Stimulated activated CD4-positive, alpha-beta T cell treated with anti-CD3 and anti-CD28 coated beads, TNF-alpha, amount 100 ng/mL, for 1 hour (primary cell): ENCODE data around the gene COL4A1.
"Not testable (repeated sequence)": the region's sequence is repeated elsewhere in the genome, so short reads cannot be mapped to it uniquely, and the experiment has no call there.

ENCODE experiments used
- DNase-seq, 3 donors: peaks; one replicate each; pipeline ENCODE4 v3.0.0-alpha.2; 2020; ENCODE audit warnings: low read depth in 3 of 3, low spot score in 1 of 3

The COL4A1 gene

GRCh38 chr13:110324026-110324749 lies 17.2 kb upstream of the COL4A1 start:
- no peak for DNase-seq

- no peak for DNase-seq
Observed at GRCh38 chr13:110323172-110323891, 16.4 kb upstream of the COL4A1 start.

DNA sequence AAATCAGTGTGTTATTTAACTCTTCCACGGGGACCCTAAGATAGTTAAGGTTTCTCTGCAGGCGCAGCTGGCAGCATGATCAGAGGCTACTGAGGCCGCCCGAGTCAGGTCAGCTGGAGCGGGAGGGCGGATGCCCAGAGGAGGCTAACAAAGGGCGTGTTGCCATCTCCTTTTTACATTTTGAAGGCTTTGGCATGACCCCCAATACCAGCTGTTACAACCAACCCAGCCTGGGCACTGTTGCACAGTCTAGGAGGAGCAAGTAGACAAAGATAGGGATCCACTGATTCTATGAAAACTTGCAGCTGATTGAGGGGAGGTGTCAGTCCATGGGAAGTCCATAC lies 15.8 kb upstream of the COL4A1 start:
- DNase-seq, result no peak

- no peak for DNase-seq
Observed at GRCh38 chr13:110322126-110322827, 15.3 kb upstream of the COL4A1 start.

GRCh38 chr13:110321573-110321972 lies 14.6 kb upstream of the COL4A1 start:
- not testable (repeated sequence) for DNase-seq

- DNase-seq, result no peak
Observed at GRCh38 chr13:110320645-110321044, 13.7 kb upstream of the COL4A1 start.

- no peak for DNase-seq
Observed at GRCh38 chr13:110319774-110320509, 13.0 kb upstream of the COL4A1 start.

- DNase-seq, result no peak
Observed at GRCh38 chr13:110319397-110319773, 12.4 kb upstream of the COL4A1 start.

DNA sequence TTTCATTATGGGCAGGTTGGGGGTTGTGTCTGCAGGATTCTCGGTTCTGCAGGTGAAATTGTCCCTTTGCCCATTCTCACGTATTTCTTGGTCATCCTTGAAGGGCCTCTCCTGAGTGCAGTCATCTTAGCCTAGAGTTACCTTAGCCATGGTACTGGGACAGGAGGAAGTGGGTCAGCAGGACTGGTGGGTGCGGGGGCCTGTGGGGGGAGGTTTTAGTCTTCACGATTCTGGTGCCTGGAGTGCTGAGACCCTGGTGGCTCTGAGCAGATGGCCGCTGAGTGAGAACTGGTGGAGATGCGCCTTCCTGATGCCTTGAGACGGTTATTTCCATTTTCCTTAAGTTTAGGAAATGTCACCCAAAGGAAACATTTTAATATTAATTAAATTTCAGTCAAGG lies 12.0 kb upstream of the COL4A1 start:
- no peak for DNase-seq

DNA sequence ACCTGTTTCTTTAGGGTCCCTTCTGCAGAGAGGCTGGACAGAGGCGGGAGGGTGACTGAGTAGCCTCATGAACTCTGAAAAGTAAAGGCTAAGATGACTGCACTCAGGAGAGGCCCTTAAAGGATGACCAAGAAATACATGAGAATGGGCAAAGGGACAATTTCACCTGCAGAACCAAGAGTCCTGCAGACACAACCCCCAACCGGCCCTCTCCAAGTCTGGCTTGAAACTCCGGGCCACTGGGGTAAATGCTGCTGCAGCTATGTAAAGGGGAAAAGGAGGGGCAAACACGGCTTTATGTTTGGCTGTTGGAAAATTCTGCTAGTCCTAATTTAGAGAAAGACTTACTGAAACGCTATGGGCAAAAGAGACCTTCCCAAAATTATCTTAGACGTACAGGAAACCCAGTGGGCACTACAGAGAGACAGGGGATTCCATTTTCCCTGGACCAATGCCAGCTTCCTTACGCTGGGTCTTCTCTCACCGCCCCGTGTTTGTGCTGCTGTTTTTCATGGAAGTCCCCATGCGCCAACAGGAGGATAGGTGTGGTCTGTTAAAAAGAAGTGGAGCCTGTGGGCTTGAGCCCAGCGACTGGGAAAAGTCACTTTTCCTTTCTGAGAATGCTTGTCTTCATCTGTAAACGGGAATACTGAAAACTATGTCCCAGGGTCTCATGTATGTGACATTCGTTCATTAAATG lies 10.7 kb upstream of the COL4A1 start:
- no peak for DNase-seq

DNA sequence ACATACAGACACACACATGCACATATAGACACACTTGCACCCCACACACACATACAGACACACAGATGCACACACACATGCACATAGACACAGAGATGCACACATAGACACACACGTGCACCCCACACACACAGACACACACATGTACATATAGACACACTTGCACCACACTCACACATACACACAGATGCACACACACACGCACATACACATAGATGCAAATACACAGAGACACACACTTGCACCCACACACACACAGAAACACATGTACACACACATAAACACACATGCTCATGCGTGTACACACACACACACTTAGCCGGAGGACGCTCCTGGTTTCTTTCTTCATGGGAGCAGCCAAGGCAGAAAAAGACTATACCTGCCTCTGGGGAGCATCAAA lies 10.1 kb upstream of the COL4A1 start:
- no peak for DNase-seq

DNA sequence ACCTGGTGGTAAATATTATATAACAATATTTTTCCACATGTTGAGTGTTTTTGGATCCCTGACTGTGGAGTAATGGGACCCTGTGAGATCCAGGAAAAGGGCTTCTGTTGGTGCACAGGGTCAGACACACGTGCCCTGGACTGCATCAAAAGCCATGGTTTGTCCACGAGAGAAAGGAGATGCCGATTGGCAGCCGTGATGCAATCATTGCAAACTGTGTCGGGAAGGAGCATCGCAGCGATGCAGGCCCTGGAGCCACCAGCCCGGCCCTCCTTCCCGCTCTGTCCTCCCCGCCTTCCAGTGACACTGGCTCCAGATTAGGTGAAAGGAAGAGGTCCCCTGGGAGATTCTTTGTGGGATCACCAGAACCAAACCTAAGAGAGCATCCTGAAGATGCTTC lies 9.2 kb upstream of the COL4A1 start:
- DNase-seq, result no peak

- no peak for DNase-seq
Observed at GRCh38 chr13:110314516-110315245, 7.7 kb upstream of the COL4A1 start.

DNA sequence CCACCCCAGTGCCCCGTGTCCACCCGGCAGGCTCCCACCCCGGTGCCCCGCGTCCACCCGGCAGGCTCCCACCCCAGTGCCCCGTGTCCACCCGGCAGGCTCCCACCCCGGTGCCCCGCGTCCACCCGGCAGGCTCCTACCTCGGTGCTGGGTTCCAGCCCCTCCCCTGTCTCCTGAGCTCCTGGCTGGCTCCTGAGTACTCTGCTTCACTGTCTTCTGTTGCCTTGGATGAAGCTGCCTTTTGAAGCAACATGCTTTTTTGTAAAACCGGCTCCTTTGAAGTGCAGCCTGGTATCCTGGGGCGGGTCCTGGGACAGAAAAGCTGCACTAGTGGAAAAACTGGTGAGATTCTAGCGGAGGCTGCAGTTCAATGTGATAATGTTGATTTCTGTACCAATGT lies 6.8 kb upstream of the COL4A1 start:
- not testable (repeated sequence) for DNase-seq

- not testable (repeated sequence) for DNase-seq
Observed at GRCh38 chr13:110313261-110313660, 6.3 kb upstream of the COL4A1 start.

DNA sequence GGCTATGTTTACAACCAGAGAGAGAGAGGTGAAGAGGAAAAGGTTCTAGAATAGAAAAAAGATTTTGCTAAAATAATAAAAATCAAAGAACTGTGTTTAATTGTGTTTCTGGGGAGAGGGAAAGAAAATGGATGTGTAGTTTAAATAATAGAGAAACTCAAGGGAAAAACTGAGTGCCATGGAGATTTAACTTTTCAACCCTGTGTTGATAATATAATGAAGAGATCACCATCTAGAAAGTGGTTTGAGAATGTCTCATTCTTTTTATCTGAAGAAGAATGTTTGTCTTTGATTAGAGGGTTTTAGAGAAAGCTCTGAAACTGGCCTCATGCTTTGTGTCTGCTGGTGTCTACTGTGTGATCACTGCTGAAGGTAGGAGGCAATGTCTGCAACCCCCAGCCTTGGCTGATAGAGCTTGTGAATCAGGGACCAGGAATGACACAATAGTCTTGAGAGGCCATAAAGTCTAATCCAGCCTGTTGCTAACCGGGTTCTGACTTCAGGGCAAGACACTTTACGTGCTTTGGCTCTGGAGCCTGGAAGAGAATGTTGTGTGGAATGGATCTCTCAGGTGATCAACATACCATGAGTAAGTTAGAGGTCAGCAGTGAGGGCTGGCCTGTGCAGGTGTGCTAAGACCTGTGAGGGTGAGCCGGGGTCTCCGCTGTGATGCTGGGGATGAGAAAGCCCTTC lies 5.5 kb upstream of the COL4A1 start:
- DNase-seq, result no peak

- no peak for DNase-seq
Observed at GRCh38 chr13:110311443-110312338, 4.7 kb upstream of the COL4A1 start.

- DNase-seq, result no peak
Observed at GRCh38 chr13:110310541-110311442, 3.8 kb upstream of the COL4A1 start.
